GM18517 (cell line): Measurements from ENCODE around the gene TMEM132D.
"Not testable (repeated sequence)": the region's sequence is repeated elsewhere in the genome, so short reads cannot be mapped to it uniquely, and the experiment has no call there.

Experiments used
- ATAC-seq: cut with Tn5 transposase; IDR thresholded peaks from one replicate; pipeline ENCODE4 v1.9.1; 2021; ENCODE audit warnings: mild to moderate bottlenecking, moderate library complexity; ENCODE audit not compliant: unreplicated experiment

TMEM132D gene

GRCh38 chr12:129903956-129904829 is at the start of gene TMEM132D:
TMEM132D (minus strand) TSS chr12:129904025.
- ATAC-seq = no peak

GRCh38 chr12:129949651-129950050 is 45.8 kb upstream of the TMEM132D start:
- ATAC-seq = no peak

GRCh38 chr12:129941618-129942017 is 37.8 kb upstream of the TMEM132D start:
- ATAC-seq = no peak

DNA sequence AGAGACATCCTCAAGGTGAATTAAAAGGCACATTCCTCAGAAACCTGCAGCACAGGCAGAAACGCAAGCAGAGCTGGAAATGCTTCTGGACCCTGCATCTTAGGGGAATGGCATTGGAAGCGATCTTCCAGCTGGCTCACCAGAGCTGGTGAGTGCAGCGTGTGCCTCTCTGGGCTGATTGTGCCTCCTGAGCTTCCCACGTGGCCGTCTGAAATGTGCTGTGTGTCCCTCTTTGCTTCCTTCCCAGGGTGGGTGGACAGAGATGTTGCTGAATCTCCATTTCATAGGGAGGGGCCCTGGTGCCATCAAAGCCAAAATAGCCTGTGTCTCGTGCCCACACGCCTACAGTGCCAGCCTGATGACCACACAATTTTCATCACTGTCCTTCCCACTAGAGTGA is 34.3 kb upstream of the TMEM132D start:
- ATAC-seq = no peak

- ATAC-seq = no peak
Measured at GRCh38 chr12:129937426-129937825, 33.6 kb upstream of the TMEM132D start.

DNA sequence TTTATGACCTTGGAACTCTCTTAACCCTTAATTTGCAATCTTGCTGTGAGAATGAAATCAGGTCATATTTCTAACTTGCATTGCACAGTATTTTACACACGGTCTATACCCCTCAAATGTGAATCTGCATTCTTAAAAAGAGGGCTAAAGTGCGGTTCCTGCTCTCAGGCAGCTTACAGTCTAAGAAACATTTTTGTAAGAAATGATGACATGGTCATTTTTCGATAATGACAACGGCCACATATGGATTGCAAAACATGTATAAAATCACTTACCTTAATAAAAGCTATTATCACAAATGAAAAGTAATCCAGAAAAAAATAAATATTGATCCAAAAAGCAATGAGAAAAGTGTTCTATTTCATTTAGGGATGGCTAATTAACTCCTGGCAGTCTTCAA is 24.8 kb upstream of the TMEM132D start:
- ATAC-seq = no peak

GRCh38 chr12:129927316-129927900 is 23.6 kb upstream of the TMEM132D start:
- ATAC-seq = no peak

DNA sequence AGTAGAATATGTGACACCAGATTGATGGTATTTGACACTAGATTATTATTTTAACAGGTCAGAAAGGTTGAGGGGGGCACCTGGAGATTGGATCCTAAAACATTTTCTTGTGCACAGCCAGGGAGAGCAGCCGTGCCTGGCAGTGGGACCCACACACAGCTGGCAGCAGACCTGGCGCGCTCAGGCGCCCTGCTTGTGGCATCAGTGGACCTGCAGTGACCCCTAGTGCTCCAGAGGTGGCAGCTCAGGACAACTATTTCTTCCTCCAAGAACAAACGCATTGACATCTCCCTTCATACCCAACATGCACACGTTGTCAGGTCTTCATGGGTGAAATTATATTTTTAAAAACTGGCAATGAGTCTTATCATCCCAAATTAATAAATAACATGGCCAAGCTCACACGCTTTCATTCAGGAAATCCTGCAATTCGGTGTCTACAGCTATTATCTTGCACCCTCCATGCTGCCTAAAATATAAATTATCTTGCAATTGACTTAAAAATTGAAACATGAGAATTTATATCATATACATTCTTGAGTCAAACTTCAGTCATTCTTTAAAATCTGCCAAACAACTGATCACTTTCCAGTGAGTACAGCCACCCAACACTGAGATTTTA is 7.7 kb upstream of the TMEM132D start:
- ATAC-seq = no peak

- no peak for ATAC-seq
Measured at GRCh38 chr12:129909051-129910020, 5.5 kb upstream of the TMEM132D start.

DNA sequence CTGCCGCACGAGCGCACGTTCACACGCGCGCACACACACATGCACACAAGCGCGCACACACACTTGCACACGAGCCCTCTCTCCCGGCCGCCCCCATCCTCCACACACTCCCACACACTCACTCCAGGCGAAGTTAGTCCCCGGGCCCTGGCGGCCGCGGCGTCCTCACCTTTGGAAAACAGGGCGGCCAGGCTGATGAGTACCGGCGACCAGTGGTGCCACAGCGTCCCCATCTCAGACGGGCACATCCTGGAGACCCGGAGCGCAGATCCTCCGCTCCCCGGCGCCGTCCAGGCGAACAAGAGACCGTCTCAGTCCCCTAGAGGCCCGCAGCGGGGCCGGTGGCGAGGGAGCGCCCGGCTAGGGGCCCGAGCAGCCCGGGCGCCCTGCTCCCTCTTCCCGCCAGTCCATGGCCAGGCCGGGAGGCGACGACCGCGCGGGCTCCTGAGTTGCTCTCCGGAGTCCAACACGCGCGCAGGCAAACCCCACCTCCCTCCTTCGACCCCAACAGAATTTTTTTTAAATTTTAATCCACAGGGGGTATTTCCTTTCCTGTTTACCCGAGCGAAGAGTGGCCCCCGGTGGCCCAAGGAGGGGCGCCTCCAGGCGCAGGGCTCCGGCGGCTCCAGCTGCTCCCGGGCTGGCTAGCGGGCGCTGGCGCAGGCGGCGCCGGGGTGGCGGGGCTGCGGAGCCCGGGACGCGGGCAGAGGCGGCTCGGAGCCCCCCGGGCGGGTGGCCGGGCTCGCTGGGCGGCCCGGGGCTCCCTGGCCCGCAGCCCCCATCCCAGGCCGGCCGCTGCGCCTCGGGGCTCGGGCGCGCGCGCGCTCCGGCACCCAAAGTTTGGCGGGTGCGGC is 506 bp downstream of the TMEM132D start:
- ATAC-seq = no peak

DNA sequence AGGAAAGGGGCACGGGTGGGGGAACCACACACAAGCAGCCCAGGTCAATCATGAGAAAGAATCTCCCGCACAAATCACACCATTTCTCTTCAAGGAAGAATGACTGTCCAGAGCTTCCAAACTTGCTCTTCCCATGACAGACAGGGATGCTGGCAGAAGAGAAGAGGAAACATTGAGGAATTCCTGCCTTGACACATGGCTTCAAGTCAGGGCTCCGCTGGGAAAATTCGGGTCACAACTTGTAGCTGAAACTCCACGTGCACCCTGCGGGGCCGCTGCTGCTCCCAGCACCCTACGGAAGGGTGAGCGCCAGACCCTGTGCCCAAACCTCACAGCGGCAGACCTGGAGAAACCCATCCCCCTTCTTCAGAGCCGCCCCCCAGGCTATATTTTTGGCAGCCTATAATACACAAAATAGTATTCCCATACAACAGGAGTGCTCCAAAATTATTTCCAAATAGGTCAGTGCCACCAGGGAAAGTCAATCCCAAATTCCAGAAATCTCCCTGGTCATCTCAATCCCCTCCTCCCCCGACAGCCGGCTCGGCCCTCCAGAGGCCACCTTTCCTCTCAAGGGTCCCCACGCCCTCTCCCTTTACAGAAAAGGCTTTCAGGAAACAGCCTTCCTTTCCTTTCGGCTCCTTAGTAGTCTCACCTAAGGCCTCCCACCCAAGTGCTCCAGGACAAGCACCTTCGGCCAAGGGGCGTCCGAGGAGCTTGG is 1.3 kb downstream of the TMEM132D start:
- no peak for ATAC-seq

DNA sequence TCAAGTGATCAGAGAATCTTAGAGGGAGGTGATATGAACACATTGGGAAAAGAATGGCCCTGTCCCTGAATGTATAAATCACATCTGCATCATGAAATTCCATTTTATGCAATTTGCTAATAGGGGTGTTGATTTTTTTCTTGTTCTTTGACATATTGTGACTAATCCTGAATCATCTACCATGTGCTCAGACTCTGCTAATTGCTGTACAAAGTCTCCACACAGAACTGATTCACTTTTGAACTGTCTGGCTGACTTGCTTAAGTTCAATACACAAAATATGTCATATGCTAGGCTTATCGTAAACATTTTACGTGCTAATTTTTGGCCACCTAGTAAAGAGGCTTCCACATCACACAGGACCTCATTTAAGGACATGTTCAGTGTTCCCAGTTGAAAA is 2.6 kb downstream of the TMEM132D start:
- no peak for ATAC-seq

DNA sequence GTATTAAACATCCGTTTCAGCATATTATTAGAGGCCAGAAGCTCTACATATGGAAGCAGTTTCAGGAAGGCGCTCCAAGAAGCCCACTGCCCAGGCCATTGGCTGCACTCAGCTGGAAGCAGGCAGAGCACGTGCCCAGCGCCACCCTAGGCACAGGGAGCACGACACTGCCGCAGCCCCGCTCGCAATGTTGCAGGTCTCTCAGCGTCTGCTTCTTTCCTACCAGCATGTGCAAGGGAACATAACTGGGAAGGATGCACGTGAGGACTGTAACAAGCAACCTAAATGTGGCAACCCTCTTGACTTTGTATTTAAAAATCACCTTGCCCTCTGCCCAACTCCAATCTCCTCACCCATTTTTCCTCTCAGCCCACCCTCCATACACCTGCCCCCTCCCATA is 3.5 kb downstream of the TMEM132D start:
- no peak for ATAC-seq

DNA sequence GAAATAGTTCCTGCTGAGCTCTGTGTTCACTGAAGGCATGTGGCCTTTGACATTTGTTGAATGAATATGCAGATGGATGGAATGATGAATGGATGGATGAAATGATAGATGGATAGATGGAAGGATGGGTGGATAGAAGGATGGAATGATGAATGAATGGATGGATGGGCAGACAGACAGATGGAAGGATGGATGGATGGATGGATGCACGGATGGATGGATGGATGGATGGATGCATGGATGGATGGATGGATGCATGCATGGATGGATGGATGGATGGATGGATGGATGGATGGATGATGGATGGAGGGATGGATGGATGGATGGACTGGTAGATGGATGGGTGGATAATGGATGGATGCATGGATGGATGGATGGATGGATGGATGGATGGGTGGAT is 4.8 kb downstream of the TMEM132D start:
- ATAC-seq = not testable (repeated sequence)

DNA sequence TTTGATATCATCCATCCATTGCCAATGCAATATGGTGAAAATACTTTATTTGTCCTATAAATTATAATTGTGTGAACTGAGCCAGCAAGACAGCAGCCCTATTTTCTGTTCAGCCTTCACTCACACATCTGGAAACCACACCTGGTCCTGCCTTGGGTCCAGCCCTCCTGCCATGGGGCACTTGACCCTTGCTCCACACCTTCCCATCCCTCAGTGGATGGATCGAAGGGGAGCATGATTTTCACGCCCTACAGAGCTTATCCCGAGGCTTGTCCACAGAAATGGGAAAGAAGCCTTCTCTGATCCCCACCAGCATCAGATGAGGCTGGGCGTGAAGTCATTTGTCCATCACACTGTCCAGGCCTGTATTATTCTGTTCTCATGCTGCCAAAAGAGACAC is 10.1 kb downstream of the TMEM132D start:
- ATAC-seq = no peak

- ATAC-seq = no peak
Measured at GRCh38 chr12:129887101-129887500, 16.7 kb downstream of the TMEM132D start.

DNA sequence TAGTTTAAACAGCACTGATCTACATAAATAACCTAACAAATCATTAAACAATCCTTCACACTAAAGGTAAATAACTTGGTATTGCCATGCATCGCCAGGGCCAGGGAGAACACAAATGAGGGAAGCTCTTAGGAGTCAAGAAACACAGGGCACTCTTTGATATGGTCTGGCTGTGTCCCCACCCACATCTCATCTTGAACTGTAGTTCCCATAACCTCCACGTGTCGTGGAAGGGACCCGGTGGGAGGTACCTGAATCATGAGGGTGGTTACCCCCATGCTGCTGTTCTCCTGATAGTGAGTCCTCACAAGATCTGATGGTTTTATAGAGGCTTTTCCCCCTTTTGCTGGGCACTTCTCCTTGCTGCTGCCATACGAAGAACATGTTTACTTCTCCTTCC is 17.3 kb downstream of the TMEM132D start:
- no peak for ATAC-seq

DNA sequence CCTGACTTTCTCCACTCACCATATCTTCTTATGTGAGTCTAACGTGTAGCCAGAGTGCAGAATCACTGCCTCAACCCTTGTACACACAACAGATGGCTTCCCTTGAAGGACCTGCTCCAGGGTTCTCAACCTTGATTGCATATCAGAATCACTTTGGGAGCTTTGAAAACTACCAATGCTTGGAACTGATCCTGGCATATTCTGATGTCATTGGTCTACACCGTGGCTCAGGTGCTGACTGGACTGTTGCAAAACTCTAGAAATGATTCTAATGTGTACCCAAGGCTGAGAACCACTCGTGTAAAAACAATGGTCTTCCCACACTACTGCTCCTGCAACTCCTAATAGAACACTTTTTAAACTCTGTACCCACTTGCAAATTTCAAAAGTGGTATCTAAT is 18.5 kb downstream of the TMEM132D start:
- no peak for ATAC-seq

DNA sequence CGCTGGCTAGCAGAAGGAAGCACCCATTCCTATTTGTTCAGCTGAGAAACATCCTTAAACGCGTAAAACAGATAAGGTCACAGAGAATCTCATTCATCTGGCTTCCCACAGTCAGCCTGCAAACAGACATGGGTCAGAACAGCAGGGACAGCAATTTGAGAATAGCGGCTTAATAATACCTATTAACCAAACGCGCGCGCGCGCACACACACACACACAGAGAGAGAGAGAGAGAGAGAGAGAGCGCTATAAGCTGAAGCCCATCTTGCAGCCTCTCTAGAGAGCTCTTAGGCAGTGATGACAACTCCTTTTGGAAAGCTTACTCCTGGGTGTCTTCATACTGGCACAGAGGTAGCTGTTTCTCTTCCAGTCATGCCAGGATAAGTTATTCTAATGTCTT is 26.4 kb downstream of the TMEM132D start:
- ATAC-seq = no peak
